Keratinocyte (primary cell): ENCODE data around the gene SDK1. TPM values are rescaled to one million over a fixed set of nuclear protein-coding genes. Genes with fewer than 3 reads are reported as not detected.

Source experiments
- DNase-seq: peaks from one replicate; pipeline ENCODE4 v3.0.0-alpha.2; 2011; ENCODE audit warnings: low read depth, missing footprints, low spot score
- FAIRE-seq: peaks from 2 replicates; lab custom pipeline; 2011; peaks lifted over from hg19 to GRCh38; lab: Jason Lieb, UNC
- H2AFZ ChIP-seq: 2 replicates; pipeline ENCODE4 v1.6.0; 2012; ENCODE audit warnings: low read length, control low read depth, inconsistent platforms; ENCODE audit not compliant: control insufficient read depth
- H3K27ac ChIP-seq: 2 replicates; pipeline ENCODE4 v1.5.1; 2011; ENCODE audit warnings: low read length; ENCODE audit not compliant: control insufficient read depth, insufficient read depth
- H3K27me3 ChIP-seq: 3 replicates; pipeline ENCODE4 v1.6.0; 2011; ENCODE audit warnings: low read length; ENCODE audit not compliant: control insufficient read depth, insufficient read depth; ENCODE audit errors: extremely low read depth
- H3K36me3 ChIP-seq, 2 experiments: 2 replicates in 1 of 2; 3 replicates in 1 of 2; pipeline ENCODE4 v1.5.1; 2011; ENCODE audit warnings: low read length in 2 of 2, mild to moderate bottlenecking in 1 of 2; ENCODE audit not compliant: control insufficient read depth in 2 of 2, insufficient read depth in 2 of 2; ENCODE audit errors: extremely low read depth in 1 of 2
- H3K4me1 ChIP-seq: 3 replicates; pipeline ENCODE4 v1.5.1; 2011; ENCODE audit warnings: low read length; ENCODE audit not compliant: control insufficient read depth, insufficient read depth; ENCODE audit errors: extremely low read depth
- H3K4me2 ChIP-seq: 3 replicates; pipeline ENCODE4 v1.6.0; 2011; ENCODE audit warnings: low read depth, low read length; ENCODE audit not compliant: control insufficient read depth, insufficient read depth; ENCODE audit errors: extremely low read depth
- H3K4me3 ChIP-seq, 3 experiments: fragments of 200-600 bp in 1 of 3; sonication (generic) in 1 of 3; 2 replicates in 2 of 3; 3 replicates in 1 of 3; pipeline ENCODE4 v1.5.1; 2011 to 2016; ENCODE audit warnings: low read length in 3 of 3, mild to moderate bottlenecking in 3 of 3, control low read depth in 2 of 3, inconsistent platforms in 1 of 3, low read depth in 1 of 3, mixed read lengths in 1 of 3, mixed run types in 1 of 3, moderate library complexity in 1 of 3; ENCODE audit not compliant: control insufficient read depth in 2 of 3, insufficient read depth in 2 of 3; ENCODE audit errors: extremely low read depth in 1 of 3
- H3K79me2 ChIP-seq: 2 replicates; pipeline ENCODE4 v1.6.0; 2012; ENCODE audit warnings: low read length; ENCODE audit not compliant: control insufficient read depth, insufficient read depth
- H3K9ac ChIP-seq: 3 replicates; pipeline ENCODE4 v1.6.0; 2011; ENCODE audit warnings: low read length; ENCODE audit not compliant: control insufficient read depth, insufficient read depth; ENCODE audit errors: extremely low read depth
- H3K9me1 ChIP-seq: 3 replicates; pipeline ENCODE4 v1.6.0; 2011; ENCODE audit warnings: low read length; ENCODE audit not compliant: control insufficient read depth, insufficient read depth; ENCODE audit errors: extremely low read depth
- H3K9me3 ChIP-seq: 2 replicates; pipeline ENCODE4 v1.5.1; 2012; ENCODE audit warnings: low read depth, low read length; ENCODE audit not compliant: control insufficient read depth
- H4K20me1 ChIP-seq: 3 replicates; pipeline ENCODE4 v1.6.0; 2011; ENCODE audit warnings: low read length; ENCODE audit not compliant: control insufficient read depth, insufficient read depth; ENCODE audit errors: extremely low read depth
- CTCF ChIP-seq, 3 experiments: IDR thresholded peaks in 1 of 3; conservative IDR thresholded peaks in 1 of 3; optimal IDR thresholded peaks in 1 of 3; 2 replicates in 2 of 3; 3 replicates in 1 of 3; pipeline versions ENCODE3 to v1.5.1; 2011; ENCODE audit warnings: low read length in 3 of 3, mild to moderate bottlenecking in 3 of 3, moderate library complexity in 2 of 3, control low read depth in 1 of 3, inconsistent platforms in 1 of 3; ENCODE audit not compliant: insufficient read depth in 2 of 3; ENCODE audit errors: extremely low read depth in 1 of 3
- EZH2 ChIP-seq: IDR thresholded peaks from one replicate; pipeline ENCODE4 v1.6.1; 2012; ENCODE audit warnings: inconsistent platforms, mild to moderate bottlenecking, low read length, moderate library complexity
- dilution Hi-C: fragments of 300-500 bp; cut with MboI; formaldehyde crosslinking; loops from one replicate; pipeline ENCODE4 v1.7.0; 2020; ENCODE audit warnings: low sequenced_read_pairs; ENCODE audit not compliant: extremely low pct_ligation_motif_present
- polyA plus RNA-seq, 5 experiments: library from polyadenylated mRNA; depleted of rRNA in 3 of 5; stranded (reverse) in 3 of 5; stranded (forward) in 1 of 5; unstranded in 1 of 5; fragments of >200 nt; gene quantifications; 1 replicate in 1 of 5; 2 replicates in 3 of 5; 3 replicates in 1 of 5; pipeline versions ENCODE4 v1.2.1 to v1.2.3, GENCODE V29; 2011 to 2012; ENCODE audit warnings: missing spikeins in 2 of 5, low read depth in 1 of 5, low replicate concordance in 1 of 5

The SDK1 gene
- polyA plus RNA-seq, 1 donor (not counting 4 experiments of a cell fraction or from before 2014, with no cell fraction given): 0.66 TPM

GRCh38 chr7:4227105-4228010, 926.3 kb downstream of the SDK1 start:
- Histone ChIP-seq H3K27ac (no peak overlapping the region), H3K9ac (no peak overlapping the region), H3K9me3 (no peaks in the 10 kb centered on the region), H3K27me3 (no peaks in the 10 kb centered on the region), H4K20me1 (no peaks in the 10 kb centered on the region), H3K79me2 (no peaks in the 10 kb centered on the region), H3K9me1 (no peaks in the 10 kb centered on the region), H3K4me3 (no peak overlapping the region), H3K4me1 (no peaks in the 10 kb centered on the region), H2AFZ (no peak overlapping the region), H3K4me2 (no peak overlapping the region), H3K36me3 (no peaks in the 10 kb centered on the region)
- FAIRE-seq (no peak), DNase-seq (no peak)
- dilution Hi-C loops: no loop called here
- TF ChIP-seq CTCF (optimal IDR thresholded peaks at IDR 0.05 in 1 of 3, IDR thresholded peaks at IDR 0.05 in 1 of 3, conservative IDR thresholded peaks at IDR 0.05 in 1 of 3; ENCODE audit: extremely low read depth in 1 of 3, insufficient read depth in 2 of 3, low read length in 3 of 3): no peak
- no peak for TF ChIP-seq EZH2

- H3K27ac ChIP-seq: no peak overlapping the region
- no peaks in the 10 kb centered on the region for H3K27me3 ChIP-seq
- no peaks in the 10 kb centered on the region for H3K4me1 ChIP-seq
- H3K9ac ChIP-seq: no peak overlapping the region
- H4K20me1 ChIP-seq: no peaks in the 10 kb centered on the region
- no peaks in the 10 kb centered on the region for H3K79me2 ChIP-seq
- no peaks in the 10 kb centered on the region for H3K9me1 ChIP-seq
- no peak overlapping the region for H2AFZ ChIP-seq
- no peak for TF ChIP-seq CTCF (optimal IDR thresholded peaks at IDR 0.05 in 1 of 3, IDR thresholded peaks at IDR 0.05 in 1 of 3, conservative IDR thresholded peaks at IDR 0.05 in 1 of 3; ENCODE audit: extremely low read depth in 1 of 3, insufficient read depth in 2 of 3, low read length in 3 of 3)
- TF ChIP-seq EZH2: no peak
- H3K4me2 ChIP-seq: no peak overlapping the region
- peaks cover 0 to 1% of the 10 kb centered on the region in 2 experiments for H3K36me3 ChIP-seq
- DNase-seq (no peak), FAIRE-seq (no peak)
- dilution Hi-C loops: no loop called here
- no peak overlapping the region for H3K4me3 ChIP-seq
- no peaks in the 10 kb centered on the region for H3K9me3 ChIP-seq
Observed at GRCh38 chr7:4230352-4230751, 929.3 kb downstream of the SDK1 start.
